Bronchial epithelial cell (primary cell): ENCODE data around the gene DNAI2. TPM values are rescaled to one million over a fixed set of nuclear protein-coding genes. Genes with fewer than 3 reads are reported as not detected.

Experiments used
- DNase-seq: peaks from one replicate; pipeline ENCODE4 v3.0.0-alpha.2; 2010; ENCODE audit warnings: low read depth
- FAIRE-seq: peaks from 2 replicates; lab custom pipeline; 2011; peaks lifted over from hg19 to GRCh38; lab: Jason Lieb, UNC
- H3K27me3 ChIP-seq: 2 replicates; pipeline ENCODE4 v1.5.1; 2011; ENCODE audit warnings: low read length; ENCODE audit not compliant: control insufficient read depth, insufficient read depth
- H3K36me3 ChIP-seq: 2 replicates; pipeline ENCODE4 v1.5.1; 2011; ENCODE audit warnings: low read length; ENCODE audit not compliant: control insufficient read depth, insufficient read depth
- H3K4me3 ChIP-seq: 2 replicates; pipeline ENCODE4 v1.5.1; 2011; ENCODE audit warnings: mild to moderate bottlenecking, low read depth, low read length, control low read depth
- total RNA-seq: library from RNA; depleted of rRNA; stranded (reverse); fragments of >200 nt; gene quantifications from 2 replicates; pipeline ENCODE4 v1.2.1, GENCODE V29; 2014
- TF ChIP-seq, protein P1 (sequence below): IDR thresholded peaks from 2 replicates; pipeline ENCODE4 v1.5.1; 2011; ENCODE audit warnings: mild to moderate bottlenecking, moderate library complexity, low read length, control low read depth, inconsistent platforms; ENCODE audit not compliant: insufficient read depth, severe bottlenecking

Gene DNAI2
- total RNA-seq, 1 donor from 2014 or later = not detected

DNA sequence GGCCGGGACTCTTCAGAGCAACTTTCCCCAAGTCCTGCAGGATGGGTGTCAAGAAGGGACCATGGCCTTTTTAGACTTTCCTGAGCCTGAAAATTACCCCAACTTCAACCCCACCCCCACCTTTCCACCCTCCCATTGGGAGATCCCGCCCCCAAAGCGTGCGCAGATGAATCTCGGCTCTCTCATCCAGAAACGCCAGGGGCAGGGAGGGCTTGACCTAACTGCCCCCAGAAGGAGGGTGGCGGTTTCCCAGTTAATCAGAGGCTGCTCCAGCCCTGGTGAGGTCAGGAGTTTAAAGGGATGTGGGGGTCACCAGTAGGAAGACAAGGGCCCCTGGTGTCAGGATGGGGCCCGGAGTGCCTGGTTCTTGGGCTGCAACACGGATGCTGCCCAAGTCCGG lies 52.5 kb downstream of the DNAI2 start:
- H3K4me3 ChIP-seq = no peak overlapping the region

DNA sequence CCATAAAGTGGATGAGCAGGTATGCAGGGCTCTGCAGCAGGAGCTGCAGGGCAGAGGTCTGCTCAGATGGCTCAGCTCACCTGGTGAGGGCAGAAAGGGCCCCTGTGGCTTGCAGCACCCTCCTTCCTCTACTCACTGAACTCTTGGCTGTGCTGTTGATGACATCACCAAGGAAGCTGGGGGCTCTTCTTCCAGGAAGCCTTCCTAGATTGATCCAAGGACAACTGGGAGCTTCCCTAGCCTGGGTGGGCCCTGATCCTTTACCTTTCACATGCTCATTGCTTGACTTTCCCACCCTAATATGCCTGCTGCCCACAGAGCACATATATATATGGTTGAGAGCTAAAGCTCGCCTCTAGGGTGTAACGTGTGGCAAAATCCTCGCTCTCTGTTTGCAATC lies 54.5 kb downstream of the DNAI2 start:
- FAIRE-seq (no peak), DNase-seq (no peak)
- H3K27me3 ChIP-seq = peaks cover 3% of the 10 kb centered on the region
- H3K36me3 ChIP-seq = no peaks in the 10 kb centered on the region
- no peak overlapping the region for H3K4me3 ChIP-seq
- TF ChIP-seq, protein P1, sequence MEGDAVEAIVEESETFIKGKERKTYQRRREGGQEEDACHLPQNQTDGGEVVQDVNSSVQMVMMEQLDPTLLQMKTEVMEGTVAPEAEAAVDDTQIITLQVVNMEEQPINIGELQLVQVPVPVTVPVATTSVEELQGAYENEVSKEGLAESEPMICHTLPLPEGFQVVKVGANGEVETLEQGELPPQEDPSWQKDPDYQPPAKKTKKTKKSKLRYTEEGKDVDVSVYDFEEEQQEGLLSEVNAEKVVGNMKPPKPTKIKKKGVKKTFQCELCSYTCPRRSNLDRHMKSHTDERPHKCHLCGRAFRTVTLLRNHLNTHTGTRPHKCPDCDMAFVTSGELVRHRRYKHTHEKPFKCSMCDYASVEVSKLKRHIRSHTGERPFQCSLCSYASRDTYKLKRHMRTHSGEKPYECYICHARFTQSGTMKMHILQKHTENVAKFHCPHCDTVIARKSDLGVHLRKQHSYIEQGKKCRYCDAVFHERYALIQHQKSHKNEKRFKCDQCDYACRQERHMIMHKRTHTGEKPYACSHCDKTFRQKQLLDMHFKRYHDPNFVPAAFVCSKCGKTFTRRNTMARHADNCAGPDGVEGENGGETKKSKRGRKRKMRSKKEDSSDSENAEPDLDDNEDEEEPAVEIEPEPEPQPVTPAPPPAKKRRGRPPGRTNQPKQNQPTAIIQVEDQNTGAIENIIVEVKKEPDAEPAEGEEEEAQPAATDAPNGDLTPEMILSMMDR = no peak

More for the DNA sequence above, 52.5 kb downstream of the DNAI2 start:
- Histone ChIP-seq H3K27me3 (peaks cover 6% of the 10 kb centered on the region), H3K36me3 (no peaks in the 10 kb centered on the region)
- DNase-seq = no peak
- FAIRE-seq = no peak
- TF ChIP-seq, protein P1 = no peak

DNA sequence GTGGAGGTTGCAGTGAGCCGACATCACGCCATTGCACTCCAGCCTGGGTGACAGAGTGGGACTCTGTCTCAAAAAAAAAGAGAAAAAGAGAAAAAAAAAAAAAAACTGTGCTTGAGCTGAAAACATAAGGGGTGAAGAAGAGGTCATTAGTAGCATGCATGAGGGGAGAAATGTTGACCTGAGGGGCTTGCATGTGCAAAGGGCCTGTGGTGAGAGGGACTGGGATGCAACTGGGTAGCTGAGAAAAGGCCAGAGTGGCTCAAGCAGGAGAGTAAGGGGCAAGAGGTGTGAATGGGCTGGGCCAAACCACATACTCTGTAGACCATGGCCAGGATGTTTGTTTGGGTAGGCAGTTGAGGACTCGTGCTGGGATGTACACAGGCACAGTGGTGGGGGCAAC lies 55.3 kb downstream of the DNAI2 start:
- Histone ChIP-seq H3K4me3 (no peak overlapping the region), H3K36me3 (no peaks in the 10 kb centered on the region), H3K27me3 (peaks cover 3% of the 10 kb centered on the region)
- TF ChIP-seq, protein P1 = no peak
- FAIRE-seq = no peak
- no peak for DNase-seq

DNA sequence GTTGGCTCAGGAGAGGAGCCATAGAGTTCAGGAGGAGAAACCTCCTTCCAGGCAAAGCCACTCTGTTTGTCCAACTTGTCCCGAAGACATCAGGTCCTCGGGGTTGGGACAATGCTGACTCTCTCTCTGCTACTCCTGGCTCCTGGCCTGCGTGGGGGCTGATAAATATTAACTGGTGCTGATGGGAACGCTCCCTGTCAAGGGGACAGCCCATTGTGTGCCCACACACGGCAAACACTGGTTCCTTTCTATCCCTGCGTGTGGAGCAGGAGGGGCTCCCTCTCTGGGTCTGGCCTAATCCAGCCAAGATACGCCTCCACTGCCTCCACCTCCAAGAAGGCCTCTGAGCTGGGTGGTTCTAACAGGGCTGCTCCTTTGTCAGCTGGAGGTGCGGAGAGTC lies 56.4 kb downstream of the DNAI2 start:
- Histone ChIP-seq H3K4me3 (no peak overlapping the region), H3K36me3 (no peaks in the 10 kb centered on the region), H3K27me3 (peaks cover 3% of the 10 kb centered on the region)
- TF ChIP-seq, protein P1 = no peak
- no peak for FAIRE-seq
- no peak for DNase-seq

DNA sequence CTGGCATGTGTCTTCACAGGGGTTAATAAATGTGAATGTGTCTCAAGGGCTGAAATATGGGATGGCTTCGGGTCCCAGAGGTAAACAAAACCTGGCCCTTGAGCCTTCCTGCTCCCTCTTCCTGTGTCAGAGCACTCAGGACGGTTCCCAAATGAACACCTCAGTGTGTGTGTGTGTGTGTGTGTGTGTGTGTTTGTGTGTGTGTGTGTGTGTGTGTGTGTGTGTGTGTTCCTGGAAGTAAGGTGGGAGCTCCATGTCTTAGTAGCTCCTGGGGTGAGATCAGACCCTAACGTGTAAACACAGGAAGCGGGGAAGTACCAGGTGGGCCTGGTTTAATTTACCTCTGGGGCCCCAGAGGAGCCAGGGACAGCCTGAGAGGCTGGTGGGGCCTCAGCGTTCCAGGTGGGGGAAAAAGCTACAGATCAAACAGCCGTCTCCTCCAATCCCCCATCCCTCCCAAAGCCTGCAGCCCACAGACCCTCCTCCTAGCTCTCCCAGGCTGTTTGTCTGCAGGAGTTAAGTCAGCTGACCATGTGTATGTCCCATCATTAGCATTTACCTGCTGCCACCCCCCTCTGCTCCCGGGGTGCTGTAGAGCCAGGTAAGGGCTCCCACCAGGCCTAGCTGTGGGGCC lies 58.1 kb downstream of the DNAI2 start:
- no peaks in the 10 kb centered on the region for H3K36me3 ChIP-seq
- TF ChIP-seq, protein P1 = no peak
- H3K4me3 ChIP-seq = no peak overlapping the region
- H3K27me3 ChIP-seq = no peaks in the 10 kb centered on the region
- FAIRE-seq (no peak), DNase-seq (no peak)

DNA sequence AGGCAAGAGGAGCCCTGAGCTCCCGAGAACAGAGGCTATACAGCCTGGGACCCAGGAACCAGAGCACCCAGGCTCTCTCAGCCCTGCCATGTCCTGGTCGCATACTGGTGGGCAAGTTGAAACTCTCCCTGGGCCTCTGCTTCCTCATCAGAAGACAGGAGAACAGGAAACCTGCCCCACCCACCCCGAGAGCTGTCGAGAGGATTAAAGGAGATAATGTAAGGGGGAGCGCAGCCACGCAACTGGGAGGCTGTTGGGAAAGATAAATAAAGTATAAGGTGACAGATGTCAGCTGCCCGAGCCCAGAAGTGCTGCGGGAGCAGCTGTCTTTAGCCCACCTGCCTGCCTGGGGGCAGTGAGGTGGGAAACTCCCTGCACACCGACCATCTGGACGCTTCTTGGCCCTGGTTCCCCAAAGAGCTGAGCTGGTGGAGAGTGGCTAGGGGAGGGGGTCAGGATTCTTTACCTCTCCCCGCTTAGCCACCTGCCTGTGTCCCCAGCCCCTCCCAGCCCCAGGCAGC lies 58.8 kb downstream of the DNAI2 start:
- TF ChIP-seq, protein P1 = no peak
- DNase-seq = no peak
- no peak overlapping the region for H3K4me3 ChIP-seq
- no peaks in the 10 kb centered on the region for H3K36me3 ChIP-seq
- no peaks in the 10 kb centered on the region for H3K27me3 ChIP-seq
- no peak for FAIRE-seq
